Measurements from ENCODE around the gene MSANTD1. TPM values are rescaled to one million over a fixed set of nuclear protein-coding genes. Genes with fewer than 3 reads are reported as not detected.
A peak's percentile ranks its signal among the peaks of the same experiment; 100 is the strongest.

Gene MSANTD1
- total RNA-seq, 2 donors from 2014 or later, result 2.6 to 3.6 TPM

DNA sequence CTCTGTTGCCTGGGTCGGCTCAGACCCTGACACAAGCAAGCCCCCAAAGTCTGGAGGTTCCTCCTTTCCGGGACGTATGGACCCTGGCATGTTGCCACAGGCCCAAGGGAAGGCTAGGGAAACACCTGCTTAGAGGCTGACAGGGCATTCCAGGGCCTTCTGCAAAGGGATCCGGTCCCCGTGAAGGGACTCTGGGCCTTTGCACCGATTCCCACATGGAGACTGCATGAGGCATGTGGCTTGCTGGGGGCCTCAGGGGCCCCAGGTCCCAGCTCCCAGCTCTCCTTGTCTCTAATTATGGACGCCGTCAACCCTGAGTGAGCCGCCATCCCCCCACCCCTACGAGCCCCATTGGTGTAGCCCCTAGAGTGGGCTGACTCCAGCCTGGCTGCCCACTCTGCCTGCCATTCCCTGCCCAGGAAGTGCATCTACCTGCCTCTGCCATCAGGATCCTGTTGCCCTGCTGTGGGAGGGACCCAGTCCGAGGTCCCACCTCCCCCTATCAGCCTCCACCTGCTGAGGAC is 39.7 kb downstream of the MSANTD1 start:
- Histone ChIP-seq H3K9me3 (no peaks in the 10 kb centered on the region), H3K4me3 (no peak overlapping the region), H3K27ac (no peak overlapping the region), H3K36me3 (replicated peaks in 1 of 2; ENCODE audit: insufficient read depth in 1 of 2, low read depth in 2 of 2) (no peaks in the 10 kb centered on the region), H3K4me1 (peaks cover 15% of the 10 kb centered on the region), H3K27me3 (no peaks in the 10 kb centered on the region)
- no peak for DNase-seq
- intact Hi-C loops (cut with DNase I), result no loop called here
- ATAC-seq, result no peak
- WGBS, 2 donors, result 79 to 81% methylated on average over 8 to 11 of the region's 11 CpGs
- TF ChIP-seq, protein P1, sequence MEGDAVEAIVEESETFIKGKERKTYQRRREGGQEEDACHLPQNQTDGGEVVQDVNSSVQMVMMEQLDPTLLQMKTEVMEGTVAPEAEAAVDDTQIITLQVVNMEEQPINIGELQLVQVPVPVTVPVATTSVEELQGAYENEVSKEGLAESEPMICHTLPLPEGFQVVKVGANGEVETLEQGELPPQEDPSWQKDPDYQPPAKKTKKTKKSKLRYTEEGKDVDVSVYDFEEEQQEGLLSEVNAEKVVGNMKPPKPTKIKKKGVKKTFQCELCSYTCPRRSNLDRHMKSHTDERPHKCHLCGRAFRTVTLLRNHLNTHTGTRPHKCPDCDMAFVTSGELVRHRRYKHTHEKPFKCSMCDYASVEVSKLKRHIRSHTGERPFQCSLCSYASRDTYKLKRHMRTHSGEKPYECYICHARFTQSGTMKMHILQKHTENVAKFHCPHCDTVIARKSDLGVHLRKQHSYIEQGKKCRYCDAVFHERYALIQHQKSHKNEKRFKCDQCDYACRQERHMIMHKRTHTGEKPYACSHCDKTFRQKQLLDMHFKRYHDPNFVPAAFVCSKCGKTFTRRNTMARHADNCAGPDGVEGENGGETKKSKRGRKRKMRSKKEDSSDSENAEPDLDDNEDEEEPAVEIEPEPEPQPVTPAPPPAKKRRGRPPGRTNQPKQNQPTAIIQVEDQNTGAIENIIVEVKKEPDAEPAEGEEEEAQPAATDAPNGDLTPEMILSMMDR (IDR thresholded peaks at IDR 0.05), result no peak
- no peak for TF ChIP-seq POLR2A (IDR thresholded peaks at IDR 0.05)

DNA sequence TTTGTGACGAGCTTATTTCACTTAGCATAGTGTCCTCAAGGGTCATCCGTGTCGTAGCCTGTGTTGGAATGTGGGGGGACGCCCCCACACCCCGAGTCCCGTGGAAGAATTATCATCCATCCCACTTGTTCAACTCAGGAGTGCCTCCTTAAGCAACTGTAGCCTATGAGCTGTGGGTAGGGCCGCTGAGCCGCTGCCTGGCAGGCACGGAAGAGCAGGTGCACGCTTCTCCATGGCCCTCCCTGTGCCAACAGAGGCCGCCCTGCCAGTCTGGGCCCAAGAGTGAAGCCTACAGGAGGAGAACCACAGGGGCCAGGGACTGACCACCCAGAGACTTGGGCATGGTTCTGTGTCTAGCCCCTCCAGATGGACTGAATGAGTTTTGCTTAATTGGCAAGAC is 41.5 kb downstream of the MSANTD1 start:
- 92 to 97% methylated on average over 4 to 6 of the region's 11 CpGs for WGBS, 2 donors
- Histone ChIP-seq H3K36me3 (replicated peaks in 1 of 2; ENCODE audit: insufficient read depth in 1 of 2, low read depth in 2 of 2) (no peaks in the 10 kb centered on the region), H3K27ac (no peak overlapping the region), H3K27me3 (no peaks in the 10 kb centered on the region), H3K4me1 (peaks cover 20% of the 10 kb centered on the region), H3K4me3 (no peak overlapping the region), H3K9me3 (no peaks in the 10 kb centered on the region)
- intact Hi-C loops (cut with DNase I), result no loop called here
- no peak for ATAC-seq
- TF ChIP-seq, protein P1 (IDR thresholded peaks at IDR 0.05), result no peak
- no peak for TF ChIP-seq POLR2A (IDR thresholded peaks at IDR 0.05)
- DNase-seq, result no peak

DNA sequence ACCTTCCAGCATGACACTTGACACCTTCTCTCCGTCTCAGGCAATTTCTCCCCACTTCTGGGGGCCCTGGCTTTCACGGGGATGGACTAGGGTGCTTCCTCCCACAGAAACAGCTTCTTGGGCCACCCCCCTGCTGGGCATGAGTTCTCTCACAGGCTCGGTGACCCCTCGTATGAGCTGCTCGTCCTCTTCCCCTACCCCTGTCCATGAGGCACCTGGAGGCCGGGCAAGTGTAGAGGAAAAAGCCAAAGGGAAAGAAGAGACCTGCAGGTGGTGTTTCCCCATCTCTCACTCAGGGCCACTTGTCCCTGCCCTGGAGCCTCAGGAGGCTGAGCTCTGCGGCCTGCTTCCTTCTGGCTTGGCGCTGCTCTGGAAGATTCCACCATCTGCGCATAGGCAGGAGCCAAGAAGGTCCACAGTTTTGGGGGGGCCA is 41.9 kb downstream of the MSANTD1 start:
- intact Hi-C loops (cut with DNase I), result no loop called here
- H3K27ac ChIP-seq, result peak overlapping the region in 1 of 4 donors; percentile 97
- H3K36me3 ChIP-seq (replicated peaks in 1 of 2; ENCODE audit: insufficient read depth in 1 of 2, low read depth in 2 of 2), result no peaks in the 10 kb centered on the region
- no peak for TF ChIP-seq POLR2A (IDR thresholded peaks at IDR 0.05)
- TF ChIP-seq, protein P1 (IDR thresholded peaks at IDR 0.05), result no peak
- no peaks in the 10 kb centered on the region for H3K27me3 ChIP-seq
- no peaks in the 10 kb centered on the region for H3K9me3 ChIP-seq
- DNase-seq (no peak), ATAC-seq (no peak)
- 84 to 88% methylated on average over 9 of the region's 9 CpGs for WGBS, 2 donors
- H3K4me3 ChIP-seq, result no peak overlapping the region
- H3K4me1 ChIP-seq, result peaks cover 20% of the 10 kb centered on the region

DNA sequence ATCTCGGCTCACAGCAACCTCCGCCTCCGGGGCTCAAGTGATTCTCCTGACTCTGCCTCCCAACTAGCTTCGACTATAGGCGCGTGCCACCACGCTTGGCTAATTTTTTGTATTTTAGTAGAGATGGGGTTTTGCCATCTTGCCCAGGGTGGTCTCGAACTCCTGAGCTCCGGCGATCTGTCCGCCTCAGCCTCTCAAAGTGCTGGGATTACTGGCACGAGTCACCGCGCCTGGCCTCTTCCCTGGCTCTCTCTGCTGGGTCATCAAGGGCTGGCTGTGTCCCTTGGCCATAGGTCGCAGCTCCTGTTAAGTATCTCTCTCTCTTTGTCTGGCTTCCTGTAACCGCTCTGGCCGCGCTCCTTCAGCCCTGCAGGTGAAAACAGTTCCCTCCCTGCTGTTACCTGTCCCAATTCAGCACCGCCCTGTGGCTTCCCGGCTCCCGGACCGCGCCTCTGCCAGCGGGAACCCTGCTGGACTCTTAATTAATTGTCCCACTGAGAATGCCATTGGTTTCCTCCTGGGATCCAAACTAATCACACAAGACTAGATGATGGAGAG is 42.5 kb downstream of the MSANTD1 start:
- Histone ChIP-seq H3K27me3 (no peaks in the 10 kb centered on the region), H3K36me3 (replicated peaks in 1 of 2; ENCODE audit: insufficient read depth in 1 of 2, low read depth in 2 of 2) (no peaks in the 10 kb centered on the region), H3K4me1 (peaks cover 20% of the 10 kb centered on the region), H3K9me3 (no peaks in the 10 kb centered on the region), H3K4me3 (peak overlapping the region; percentile 26 to 79), H3K27ac (peak overlapping the region; percentile 75 to 97 (median 86))
- ATAC-seq (peak; percentile 5), DNase-seq (peak; percentile 56 to 62 (median 61))
- intact Hi-C loops (cut with DNase I), result no loop called here
- TF ChIP-seq, protein P1 (IDR thresholded peaks at IDR 0.05), result no peak
- TF ChIP-seq POLR2A (IDR thresholded peaks at IDR 0.05), result no peak
- 30 to 32% methylated on average over 24 of the region's 24 CpGs for WGBS, 2 donors
